Nephron progenitor cell (in vitro differentiated cells): ENCODE data around the gene PCBP3.

Experiments
- DNase-seq: peaks from one replicate; pipeline ENCODE4 v3.0.0; 2021
- H3K27ac Mint-ChIP-seq: 2 replicates; pipeline ENCODE4 v1.8.0; 2021; ENCODE audit warnings: mild to moderate bottlenecking, moderate library complexity, mixed read lengths
- H3K27me3 Mint-ChIP-seq: 2 replicates; pipeline ENCODE4 v1.8.0; 2021; ENCODE audit warnings: mild to moderate bottlenecking, low read depth, mixed read lengths; ENCODE audit not compliant: poor library complexity
- H3K36me3 Mint-ChIP-seq: 2 replicates; pipeline ENCODE4 v1.8.0; 2021; ENCODE audit warnings: low read depth, mixed read lengths
- H3K4me1 Mint-ChIP-seq: 2 replicates; pipeline ENCODE4 v1.8.0; 2021; ENCODE audit warnings: mixed read lengths
- H3K4me3 Mint-ChIP-seq: 2 replicates; pipeline ENCODE4 v1.8.0; 2021; ENCODE audit warnings: mild to moderate bottlenecking, moderate library complexity, mixed read lengths
- H3K9me3 Mint-ChIP-seq: 2 replicates; pipeline ENCODE4 v1.8.0; 2021; ENCODE audit warnings: mild to moderate bottlenecking, moderate library complexity, mixed read lengths
- TF ChIP-seq, protein P1 (sequence below): fragments of 200-600 bp; sonication (generic); IDR thresholded peaks from 2 replicates; pipeline ENCODE4 v1.5.0; 2021; ENCODE audit warnings: antibody characterized with exemption

PCBP3 gene

DNA sequence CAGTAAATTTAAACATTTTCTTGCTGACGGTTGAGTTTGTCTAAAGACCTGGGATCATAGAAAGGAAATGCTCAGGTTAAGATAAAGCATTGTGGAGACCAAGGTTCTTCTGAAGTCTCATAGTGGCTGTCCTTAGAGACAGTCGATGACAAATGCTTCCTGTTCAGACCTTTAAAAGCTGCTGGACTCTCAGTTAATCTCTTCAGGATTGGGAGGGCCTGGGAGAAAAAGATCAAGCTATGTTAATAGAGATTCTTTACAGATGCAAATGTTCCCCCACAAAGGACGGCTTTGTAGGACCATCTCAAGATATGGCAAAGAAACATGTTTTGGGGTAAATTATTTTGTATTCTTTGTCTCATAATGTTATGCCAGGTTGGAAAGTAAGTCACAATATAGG is 213.4 kb downstream of the PCBP3 start:
- Mint-ChIP-seq H3K4me3 (no peak overlapping the region), H3K27ac (no peak overlapping the region), H3K9me3 (peaks cover 1% of the 10 kb centered on the region), H3K36me3 (no peaks in the 10 kb centered on the region), H3K27me3 (peaks cover 5% of the 10 kb centered on the region), H3K4me1 (peaks cover 53% of the 10 kb centered on the region)
- TF ChIP-seq, protein P1, sequence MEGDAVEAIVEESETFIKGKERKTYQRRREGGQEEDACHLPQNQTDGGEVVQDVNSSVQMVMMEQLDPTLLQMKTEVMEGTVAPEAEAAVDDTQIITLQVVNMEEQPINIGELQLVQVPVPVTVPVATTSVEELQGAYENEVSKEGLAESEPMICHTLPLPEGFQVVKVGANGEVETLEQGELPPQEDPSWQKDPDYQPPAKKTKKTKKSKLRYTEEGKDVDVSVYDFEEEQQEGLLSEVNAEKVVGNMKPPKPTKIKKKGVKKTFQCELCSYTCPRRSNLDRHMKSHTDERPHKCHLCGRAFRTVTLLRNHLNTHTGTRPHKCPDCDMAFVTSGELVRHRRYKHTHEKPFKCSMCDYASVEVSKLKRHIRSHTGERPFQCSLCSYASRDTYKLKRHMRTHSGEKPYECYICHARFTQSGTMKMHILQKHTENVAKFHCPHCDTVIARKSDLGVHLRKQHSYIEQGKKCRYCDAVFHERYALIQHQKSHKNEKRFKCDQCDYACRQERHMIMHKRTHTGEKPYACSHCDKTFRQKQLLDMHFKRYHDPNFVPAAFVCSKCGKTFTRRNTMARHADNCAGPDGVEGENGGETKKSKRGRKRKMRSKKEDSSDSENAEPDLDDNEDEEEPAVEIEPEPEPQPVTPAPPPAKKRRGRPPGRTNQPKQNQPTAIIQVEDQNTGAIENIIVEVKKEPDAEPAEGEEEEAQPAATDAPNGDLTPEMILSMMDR = no peak
- no peak for DNase-seq

DNA sequence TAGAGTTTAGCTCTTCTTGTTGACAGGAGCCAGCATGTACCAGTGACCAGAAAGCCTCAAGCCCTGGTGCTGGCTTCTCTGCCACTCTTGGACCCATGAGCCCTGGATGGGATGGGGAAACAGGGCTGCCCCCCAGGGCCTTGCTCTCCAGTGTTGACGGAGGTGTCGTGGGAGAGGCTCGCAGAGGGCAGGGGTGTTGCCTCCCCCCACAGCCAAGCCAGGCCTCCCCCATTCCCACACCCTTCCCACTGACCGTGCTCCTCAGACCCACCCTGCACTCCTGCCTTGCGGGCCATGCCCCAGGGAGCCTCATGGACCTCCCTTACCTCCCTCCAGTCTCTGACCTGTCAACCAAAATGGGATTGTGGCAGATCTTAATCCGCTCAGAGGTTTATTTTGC is 214.2 kb downstream of the PCBP3 start:
- H3K4me3 Mint-ChIP-seq = no peak overlapping the region

GRCh38 chr21:45858180-45858579 is 214.7 kb downstream of the PCBP3 start:
- H3K27ac Mint-ChIP-seq = no peak overlapping the region

More for the DNA sequence above, 214.2 kb downstream of the PCBP3 start:
- Mint-ChIP-seq H3K4me1 (peaks cover 61% of the 10 kb centered on the region), H3K27me3 (peaks cover 5% of the 10 kb centered on the region), H3K27ac (no peak overlapping the region), H3K9me3 (no peaks in the 10 kb centered on the region), H3K36me3 (no peaks in the 10 kb centered on the region)
- DNase-seq = no peak
- TF ChIP-seq, protein P1 = no peak

DNA sequence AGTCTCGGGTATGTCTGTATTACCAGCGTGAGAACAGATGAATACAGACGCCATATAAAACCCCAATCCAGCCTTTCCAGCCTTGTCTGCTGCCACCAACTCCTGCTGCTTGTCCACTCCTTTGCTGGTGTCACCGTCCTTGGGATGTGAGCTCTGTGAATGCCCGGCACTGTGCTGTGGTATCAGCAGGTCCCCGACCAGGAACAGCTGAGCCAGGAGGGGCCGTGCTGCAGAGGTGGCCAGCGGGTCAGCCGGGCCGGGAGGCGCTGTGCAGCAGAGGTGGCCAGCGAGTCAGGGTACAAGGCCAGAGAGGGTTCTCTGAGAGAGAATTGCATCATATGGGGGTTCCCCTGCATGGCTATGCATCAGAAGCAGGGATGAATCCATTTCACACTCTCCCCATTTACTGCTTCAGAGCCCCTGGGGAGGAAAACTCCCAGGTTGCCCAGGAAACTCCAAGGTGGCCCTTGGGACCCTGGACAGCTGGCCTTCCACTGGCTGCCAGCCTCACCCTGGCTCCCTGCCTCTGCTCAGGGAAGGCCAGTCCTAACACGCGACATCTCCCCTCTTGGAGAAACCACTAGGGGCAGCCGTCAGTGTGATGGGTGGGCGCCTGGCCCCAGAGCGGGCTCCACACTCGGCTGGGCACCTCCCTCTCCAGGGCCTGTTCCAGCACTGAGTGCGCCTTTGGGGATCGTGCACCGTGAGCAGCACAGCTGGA is 215.7 kb downstream of the PCBP3 start:
- DNase-seq = no peak
- no peak overlapping the region for H3K4me3 Mint-ChIP-seq
- H3K36me3 Mint-ChIP-seq = no peaks in the 10 kb centered on the region
- H3K4me1 Mint-ChIP-seq = peaks cover 50% of the 10 kb centered on the region
- no peaks in the 10 kb centered on the region for H3K9me3 Mint-ChIP-seq
- TF ChIP-seq, protein P1 = no peak
- H3K27me3 Mint-ChIP-seq = peaks cover 10% of the 10 kb centered on the region
- no peak overlapping the region for H3K27ac Mint-ChIP-seq

More at GRCh38 chr21:45858180-45858579, 214.7 kb downstream of the PCBP3 start:
- DNase-seq = no peak
- no peaks in the 10 kb centered on the region for H3K9me3 Mint-ChIP-seq
- no peaks in the 10 kb centered on the region for H3K36me3 Mint-ChIP-seq
- peaks cover 5% of the 10 kb centered on the region for H3K27me3 Mint-ChIP-seq
- H3K4me1 Mint-ChIP-seq = peaks cover 60% of the 10 kb centered on the region
- TF ChIP-seq, protein P1 = no peak
- no peak overlapping the region for H3K4me3 Mint-ChIP-seq

DNA sequence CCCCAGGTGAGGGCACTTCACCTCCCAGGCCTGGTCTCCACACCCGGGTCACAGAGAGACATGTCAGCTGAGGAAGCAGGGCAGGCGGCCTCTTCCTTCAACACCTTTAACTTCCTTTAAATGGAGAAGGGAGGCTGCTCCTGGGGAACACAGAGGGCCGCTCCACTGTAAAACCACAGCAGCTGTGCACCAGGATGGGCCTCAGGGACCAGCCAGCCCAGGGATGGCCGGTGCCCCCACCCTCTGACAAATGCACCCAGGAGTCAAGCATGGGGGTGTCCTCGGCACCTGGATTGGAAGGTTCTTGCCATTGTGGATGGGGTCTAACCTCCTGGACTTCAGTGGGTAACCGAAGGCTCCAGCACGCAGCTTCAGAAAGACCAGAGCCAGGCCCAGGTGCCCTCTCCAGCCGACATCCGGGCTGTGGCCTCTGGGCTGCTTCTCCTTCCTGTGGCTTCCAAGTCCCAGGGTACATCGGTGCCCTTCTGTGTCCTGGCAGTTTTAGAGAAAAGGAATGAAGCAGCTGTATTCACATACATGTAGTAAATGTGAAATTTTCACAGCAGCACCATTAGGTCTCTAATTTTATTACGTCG is 216.3 kb downstream of the PCBP3 start:
- Mint-ChIP-seq H3K36me3 (no peaks in the 10 kb centered on the region), H3K4me1 (peaks cover 43% of the 10 kb centered on the region), H3K27ac (no peak overlapping the region), H3K9me3 (no peaks in the 10 kb centered on the region), H3K4me3 (no peak overlapping the region), H3K27me3 (peaks cover 10% of the 10 kb centered on the region)
- TF ChIP-seq, protein P1 = no peak
- no peak for DNase-seq
